ENCODE measurements around the gene DIPK1B.
"Not testable (repeated sequence)": the region's sequence is repeated elsewhere in the genome, so short reads cannot be mapped to it uniquely, and the experiment has no call there.

DIPK1B gene

DNA sequence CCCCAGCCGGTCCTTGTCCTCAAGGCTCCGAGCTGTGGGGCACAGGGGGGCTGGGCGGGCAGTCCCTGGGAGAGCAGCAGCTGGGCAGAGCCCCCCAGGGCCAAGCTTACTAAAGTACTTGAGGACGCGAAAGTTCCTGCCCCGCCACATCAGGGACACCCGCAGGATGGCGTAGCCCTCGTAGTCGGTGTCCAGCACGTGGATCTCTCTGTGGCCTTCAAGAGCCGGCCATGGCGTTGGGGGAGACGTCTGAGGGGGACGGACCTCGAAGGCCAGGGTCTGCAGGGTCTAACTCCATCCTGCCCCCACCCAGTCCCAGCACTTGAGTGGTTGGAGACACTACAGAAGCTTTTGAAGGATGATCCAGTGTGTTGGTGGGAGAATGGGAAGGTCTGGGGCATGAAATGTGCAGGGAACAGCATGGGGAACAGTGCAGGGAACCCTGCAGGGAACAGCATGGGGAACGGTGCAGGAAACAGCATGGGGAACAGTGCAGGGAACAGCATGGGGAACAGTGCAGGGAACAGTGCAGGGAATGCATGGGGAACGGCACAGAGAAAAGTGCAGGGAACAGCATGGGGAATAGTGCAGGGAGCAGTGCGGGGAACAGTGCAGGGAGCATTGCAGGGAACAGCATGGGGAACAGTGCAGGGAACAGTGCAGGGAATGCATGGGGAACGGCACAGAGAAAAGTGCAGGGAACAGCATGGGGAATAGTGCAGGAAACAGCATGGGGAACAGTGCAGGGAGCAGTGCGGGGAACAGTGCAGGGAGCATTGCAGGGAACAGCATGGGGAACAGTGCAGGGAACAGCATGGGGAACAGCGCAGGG, 43.1 kb downstream of the DIPK1B start:
- DNase-seq = not testable (repeated sequence)

DNA sequence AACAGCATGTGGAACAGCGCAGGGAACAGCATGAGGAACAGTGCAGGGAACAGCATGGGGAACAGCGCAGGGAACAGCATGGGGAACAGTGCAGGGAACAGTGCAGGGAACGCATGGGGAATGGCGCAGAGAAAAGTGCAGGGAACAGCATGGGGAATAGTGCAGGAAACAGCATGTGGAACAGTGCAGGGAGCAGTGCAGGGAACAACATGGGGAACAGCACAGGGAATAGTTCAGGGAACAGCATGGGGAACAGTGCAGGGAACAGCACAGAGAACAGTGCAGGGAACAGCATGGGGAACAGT, 43.7 kb downstream of the DIPK1B start:
- DNase-seq = no peak

DNA sequence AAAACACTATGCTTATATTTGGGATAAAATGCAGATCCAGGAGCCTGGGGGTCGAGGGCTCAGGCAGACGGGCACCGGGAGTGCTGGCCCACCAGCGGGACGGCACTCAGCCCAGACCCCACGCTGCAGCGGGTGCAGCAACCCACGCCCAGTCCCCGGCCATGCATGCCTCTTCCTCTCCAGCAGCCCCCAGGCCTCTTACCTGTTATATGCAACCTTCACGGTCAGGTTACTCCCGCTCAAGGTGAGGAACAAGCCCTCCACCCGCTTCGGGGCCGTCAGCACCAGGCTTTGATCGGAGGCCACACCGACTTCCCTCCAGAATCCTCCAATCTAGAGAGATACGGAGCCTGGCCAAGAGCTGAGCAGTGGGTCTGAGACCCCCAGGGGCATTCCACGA, 44.5 kb downstream of the DIPK1B start:
- DNase-seq = no peak

DNA sequence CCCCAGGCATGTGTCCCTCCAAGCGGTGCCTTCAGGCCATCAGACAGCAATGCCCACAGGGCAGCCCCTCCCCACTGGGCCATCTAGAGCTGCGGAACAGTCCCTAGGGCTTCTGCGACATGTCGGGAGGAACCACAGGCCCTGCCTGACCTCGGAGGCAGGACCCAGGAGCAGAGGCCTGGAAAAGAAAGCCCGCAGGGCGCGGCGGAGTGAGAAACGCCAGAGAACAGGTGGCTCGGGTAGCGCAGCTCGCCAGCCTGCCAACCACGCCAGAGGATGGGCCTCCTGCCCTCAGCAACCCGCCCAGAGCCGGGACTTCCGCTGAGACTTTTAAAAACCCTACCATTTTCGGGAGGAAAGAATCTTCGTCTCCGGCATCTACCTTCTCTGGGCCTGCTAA, 45.0 kb downstream of the DIPK1B start:
- DNase-seq = no peak

DNA sequence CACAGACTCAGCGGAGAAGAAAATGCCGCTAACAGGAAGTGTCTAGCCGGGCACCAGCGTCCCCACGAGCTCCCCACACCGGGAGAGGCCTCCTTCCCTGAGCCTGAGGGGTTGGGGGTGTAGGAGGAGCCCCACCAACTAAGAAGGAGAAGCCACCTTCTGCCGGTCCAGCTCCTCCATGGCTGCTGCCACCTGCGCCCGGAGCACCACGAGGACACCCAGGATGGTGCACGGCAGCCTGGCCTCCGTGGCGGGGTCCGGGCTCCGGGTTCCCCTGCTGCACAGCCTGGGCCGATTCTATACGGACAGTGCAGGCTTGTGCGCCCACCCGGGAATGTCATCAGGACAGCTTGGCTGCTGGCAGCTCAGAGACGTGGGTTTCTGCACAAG, 45.4 kb downstream of the DIPK1B start:
- DNase-seq = no peak

DNA sequence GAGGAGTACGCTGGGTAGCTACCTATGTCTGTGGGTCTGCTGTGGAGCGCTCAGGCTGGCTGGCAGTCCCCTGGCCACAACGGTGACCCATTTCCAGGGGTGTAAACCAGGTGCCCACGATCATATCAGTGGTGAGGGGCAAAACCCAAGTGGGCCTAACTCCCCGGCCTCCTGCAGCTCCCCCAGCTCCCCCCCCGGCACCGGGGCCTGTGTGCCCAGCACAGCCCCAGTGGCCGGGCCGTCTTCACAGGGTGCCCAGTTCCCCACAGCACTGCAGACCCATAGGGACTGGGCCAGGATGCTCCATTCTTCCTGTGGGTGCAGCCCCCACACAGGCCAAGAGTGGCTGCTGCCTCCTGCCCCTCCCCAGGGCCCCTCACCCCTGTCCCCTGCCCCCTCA, 46.6 kb downstream of the DIPK1B start:
- no peak for DNase-seq

DNA sequence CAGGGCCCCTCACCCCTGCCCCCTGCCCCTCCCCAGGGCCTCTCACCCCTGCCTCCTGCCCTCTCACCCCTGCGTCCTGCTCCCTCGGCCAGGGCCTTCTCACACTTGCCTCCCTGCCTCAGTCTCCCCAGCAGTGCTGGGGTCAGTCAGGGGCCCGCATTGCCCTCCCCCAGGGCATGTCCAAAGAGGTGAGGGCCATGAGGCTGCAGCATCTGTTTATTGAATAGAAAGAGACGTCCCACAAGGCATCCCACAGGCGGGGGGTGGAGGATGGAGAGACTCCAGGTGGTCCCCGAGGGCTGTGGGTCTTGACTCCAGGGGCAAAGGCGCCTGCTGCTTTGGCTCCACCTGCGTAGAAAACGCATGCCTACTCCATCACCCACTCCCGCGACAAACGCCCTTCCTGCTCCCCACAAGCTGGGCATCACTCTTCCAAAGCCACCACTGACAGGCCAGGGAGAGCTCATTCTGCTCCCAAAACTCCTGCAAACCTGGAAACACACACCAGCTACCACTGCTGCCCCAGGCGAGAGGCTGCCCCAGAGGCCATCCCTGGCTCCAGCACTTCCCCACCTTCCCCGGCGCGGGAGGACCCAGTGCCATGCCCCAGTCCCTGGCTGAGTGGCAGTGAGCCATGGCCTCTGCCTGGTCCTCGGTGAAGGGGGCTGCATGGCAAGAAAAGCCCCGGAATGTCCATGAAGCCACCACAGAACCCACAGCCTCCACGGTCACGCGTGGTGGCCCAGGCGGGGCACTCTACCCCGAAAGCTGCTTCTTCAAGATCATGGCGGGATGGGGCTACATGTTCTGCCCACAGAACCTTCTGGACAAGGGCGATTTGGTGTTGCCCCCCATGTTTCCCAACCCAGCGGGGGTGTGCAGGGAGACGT, 47.3 kb downstream of the DIPK1B start:
- DNase-seq = no peak

DNA sequence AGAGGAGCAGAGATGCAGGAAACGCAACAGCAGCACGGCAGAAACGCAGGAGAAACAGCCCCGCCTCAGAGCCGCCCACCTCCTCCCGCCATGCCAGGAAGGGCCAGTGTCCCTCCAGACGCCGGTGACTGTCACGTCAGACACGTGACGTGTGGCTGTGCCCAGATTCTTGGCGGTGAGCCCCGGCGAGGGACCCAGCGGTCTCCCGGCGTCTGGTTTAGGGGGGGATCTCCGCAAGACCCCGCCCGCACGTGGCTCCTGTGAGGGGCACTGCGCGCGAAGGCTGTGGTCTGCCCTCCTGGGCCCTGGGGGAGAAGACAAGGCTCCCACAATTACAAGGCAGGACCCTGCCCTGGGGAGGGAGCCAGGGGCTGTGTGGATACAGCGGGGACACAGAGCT, 48.1 kb downstream of the DIPK1B start:
- no peak for DNase-seq

DNA sequence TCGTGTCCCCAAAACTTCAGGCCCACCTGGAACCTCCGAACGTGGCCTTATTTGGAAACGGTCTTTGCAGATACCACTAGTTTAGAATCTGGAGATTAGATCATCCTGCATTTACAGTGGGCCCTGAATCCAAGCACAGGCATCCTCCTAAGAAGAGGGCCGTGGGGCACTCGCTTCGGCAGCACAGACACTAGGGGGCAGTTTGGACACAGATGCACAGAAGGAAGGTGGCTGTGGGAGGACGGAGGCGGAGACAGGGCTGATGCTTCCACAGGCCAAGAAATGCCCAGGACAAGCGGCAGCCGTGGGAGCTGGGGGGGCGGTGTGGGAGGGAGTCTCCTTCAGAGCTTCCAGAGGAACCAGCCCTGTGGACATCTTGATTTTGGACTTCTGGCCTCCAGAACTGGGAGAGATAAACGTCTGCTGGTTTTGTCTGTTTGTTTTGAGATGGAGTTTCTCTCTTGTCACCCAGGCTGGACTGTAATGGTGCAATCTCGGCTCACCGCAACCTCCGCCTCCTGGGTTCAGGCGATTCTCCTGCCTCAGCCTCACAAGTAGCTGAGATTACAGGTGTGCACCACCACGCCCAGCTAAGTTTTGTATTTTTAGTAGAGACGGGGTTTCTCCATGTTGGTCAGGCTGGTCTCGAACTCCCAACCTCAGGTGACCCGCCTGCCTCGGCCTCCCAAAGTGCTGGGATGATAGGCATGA, 48.6 kb downstream of the DIPK1B start:
- DNase-seq = not testable (repeated sequence)

DNA sequence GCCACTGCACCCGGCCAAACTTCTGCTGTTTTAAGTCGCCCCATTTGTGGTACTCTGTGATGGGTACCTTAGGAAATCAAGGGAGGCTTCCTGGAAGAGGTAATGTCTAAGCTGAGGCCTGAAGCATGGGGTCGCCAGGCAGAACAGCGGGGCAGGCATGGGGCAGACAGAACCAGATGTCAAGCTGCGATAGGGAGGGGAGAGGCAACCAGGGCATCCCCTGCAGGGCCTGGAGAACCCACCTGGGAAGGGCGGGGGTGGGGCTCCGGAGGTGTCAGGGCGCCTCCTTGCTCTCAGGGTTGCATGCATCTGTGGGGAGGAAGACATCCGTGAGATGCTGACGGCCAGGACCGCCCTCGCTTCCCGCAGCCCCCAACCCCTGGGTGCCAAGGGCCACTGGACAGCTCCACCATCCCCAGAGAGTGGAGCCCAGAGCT, 49.2 kb downstream of the DIPK1B start:
- no peak for DNase-seq

DNA sequence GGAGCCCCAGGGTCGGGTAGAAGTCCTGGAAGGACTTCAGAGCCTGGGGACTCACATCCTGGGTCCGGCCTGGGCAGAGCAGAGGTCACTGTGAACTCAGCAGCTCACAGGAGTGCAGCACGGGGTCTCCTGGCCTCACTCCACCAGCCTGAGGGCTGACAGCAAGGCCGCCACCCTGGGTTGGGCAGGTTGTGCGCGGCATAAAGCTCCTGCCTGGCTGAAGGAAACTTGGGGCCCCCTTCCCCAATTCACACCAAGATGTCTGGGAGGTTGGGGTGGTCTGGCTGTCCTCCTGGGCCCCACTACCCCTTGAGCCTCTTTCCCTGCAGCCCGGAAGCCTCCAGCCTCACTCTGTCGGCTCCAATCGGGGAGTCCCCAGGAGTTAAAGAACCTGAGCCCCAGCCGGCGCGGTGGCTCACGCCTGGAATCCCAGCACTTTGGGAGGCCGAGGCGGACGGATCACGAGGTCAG, 49.9 kb downstream of the DIPK1B start:
- DNase-seq = no peak

DNA sequence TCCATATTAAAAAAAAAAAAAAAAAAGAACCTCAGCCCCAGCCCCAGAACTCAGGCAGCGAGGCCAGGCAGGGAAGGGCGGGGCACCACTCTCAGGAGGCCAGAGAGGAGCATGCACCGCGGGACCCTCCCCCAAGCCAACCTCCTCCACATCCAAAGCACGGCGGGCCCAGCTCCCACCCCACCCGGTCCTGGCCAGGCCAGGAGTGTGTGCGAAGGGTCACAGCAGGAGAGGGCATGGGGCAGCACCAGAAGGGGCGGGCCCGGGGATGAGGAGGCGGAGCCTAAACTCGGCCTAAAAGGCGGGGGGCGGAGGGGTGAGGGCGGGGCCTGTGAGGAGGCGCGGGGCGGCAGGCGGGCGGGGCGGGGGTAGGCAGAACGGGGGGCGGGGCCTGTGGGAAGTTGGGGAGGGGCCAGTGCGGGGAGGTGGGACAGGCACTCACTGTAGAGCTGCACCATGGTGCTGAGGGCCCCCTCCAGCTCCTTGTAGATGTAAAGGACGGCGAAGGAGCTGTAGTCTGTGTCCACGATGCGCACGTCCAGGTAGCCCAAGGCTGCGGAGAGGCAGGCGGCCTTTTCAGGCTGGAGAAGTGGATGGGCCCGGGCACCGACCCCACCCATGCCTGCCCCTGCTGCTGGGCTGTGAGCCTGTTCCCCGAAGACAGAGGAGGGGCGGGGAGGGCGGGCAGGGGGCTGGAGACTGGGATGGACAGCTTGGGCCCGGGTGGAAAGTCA, 50.7 kb downstream of the DIPK1B start:
- DNase-seq = peak in 1 of 2 experiments; percentile 20

DNA sequence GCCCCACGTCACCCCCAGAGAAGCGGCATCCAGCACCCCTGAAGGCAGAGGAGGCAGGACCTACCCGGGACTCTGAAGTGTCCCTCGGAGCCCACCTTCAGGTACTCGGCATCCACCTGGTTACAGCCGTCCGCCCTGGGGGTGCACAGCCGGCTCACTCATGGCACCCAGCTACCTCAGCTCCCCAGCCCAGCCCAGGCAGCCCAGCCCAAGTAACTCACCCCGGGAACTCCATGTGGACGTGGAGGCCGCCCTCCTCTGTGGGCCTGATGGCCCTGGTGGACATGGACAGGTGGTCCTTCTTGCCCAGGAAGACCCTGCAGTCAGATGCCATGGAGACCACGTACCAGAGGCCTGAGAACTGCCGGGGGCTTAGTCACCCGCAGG, 51.3 kb downstream of the DIPK1B start:
- DNase-seq = no peak

DNA sequence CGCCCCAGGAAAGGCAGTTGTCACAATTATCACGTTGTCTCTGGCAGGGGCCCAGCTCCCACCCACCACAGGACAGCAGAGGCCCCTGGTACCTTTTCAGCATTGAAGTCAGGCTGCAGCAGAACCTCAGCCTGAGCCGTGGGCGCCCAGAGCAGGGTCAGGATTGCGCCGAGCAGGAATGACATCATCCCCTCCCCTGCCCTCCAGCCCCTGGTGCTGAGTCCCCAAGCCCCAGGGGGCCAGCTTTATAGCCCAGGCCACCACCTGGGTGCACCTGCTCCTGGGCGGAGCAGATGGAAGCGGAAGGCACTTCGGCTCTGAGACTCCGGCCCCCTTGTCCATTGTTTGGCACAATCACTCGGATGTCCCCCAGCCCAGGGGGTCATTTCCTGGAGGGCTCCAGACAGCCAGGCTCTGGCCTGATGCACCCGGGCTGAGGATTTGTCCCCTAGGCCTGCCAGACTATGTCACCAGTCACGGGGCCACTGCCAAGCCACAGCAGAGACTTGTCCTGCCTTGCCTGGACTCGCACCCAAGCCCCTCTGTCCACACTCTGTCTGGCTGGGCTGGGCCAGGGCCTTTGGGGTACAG, 52.0 kb downstream of the DIPK1B start, which contains the start of gene LCN15:
Gene LCN15, minus strand, starts transcription at position 218 of the 591 bp plus-strand sequence. Its CDS starts 30 bp downstream, at position 188.
- no peak for DNase-seq

DNA sequence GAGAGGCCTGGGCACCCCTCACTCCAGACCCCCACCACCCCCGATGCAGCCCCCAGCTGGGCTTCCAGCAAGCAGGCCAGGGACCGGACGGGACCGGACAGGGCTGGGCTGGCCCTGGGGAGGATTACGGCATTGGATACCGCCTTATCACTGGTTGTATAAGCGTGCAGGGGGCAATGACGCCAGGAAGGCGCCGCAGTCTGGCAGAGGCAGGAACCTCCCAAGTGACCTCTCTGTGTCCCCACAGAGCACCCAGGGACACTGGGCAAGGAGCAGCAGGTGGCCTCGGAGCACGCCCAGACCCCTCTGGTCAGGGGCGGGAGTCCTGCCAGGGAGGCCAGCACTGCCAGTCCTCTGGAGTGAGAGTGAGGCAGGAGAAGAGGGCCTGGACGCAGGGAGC, 52.7 kb downstream of the DIPK1B start:
- DNase-seq = no peak

DNA sequence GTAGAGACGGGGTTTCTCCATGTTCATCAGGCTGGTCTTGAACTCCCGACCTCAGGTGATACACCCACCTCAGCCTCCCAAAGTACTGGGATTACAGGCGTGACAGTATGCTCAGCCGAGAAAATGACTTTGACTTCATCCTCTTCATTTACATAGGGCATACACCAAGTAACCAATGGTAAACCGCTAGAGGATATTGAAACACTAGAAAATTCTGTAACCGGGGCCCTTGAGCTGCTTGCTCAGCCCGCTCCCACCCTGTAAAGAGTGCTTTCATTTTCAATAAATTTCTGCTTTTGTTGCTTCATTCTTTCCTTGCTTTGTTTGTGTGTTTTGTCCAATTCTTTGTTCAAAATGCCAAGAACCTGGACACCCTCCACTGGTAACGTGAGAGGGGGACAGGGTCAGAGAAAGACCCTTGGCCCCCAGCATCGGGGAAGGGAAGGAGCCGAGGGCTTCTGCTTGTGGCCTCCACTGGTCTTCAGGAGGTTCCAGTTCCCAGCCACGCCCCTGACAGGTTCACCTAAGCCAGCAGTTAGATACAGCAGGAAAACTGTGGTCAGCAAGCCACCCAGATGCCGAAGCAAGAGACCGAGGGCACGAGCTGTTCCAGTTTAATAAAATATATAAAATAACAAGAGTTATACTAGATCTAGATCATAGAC, 53.5 kb downstream of the DIPK1B start:
- not testable (repeated sequence) for DNase-seq

DNA sequence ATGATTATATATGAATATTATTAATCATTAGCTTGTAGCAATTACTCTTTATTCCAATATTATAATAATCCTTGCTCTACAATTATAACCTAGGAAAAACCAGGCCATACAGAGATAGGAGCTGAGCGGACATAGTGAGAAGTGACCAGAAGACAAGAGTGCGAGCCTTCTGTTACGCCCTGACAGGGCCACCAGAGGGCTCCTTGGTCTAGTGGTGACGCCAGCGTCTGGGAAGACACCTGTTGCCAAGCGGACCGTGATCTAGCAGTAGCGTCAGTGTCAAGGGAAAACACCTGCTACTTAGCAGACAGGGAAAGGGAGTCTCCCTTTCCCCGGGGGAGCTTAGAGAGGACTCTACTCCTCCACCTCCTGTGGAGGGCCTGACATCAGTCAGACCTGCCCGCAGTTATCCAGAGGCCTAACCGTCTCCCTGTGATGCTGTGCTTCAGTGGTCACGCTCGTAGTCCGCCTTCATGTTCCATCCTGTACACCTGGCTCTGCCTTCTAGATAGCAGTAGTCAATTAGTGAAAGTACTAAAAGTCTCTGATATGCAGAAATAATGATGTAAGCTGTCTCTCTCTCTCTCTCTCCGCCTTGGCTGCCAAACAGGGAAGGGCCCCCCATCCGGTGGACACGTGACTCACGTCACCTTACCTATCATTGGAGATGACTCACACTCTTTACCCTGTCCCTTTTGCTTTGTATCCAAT, 54.2 kb downstream of the DIPK1B start:
- DNase-seq = not testable (repeated sequence)

DNA sequence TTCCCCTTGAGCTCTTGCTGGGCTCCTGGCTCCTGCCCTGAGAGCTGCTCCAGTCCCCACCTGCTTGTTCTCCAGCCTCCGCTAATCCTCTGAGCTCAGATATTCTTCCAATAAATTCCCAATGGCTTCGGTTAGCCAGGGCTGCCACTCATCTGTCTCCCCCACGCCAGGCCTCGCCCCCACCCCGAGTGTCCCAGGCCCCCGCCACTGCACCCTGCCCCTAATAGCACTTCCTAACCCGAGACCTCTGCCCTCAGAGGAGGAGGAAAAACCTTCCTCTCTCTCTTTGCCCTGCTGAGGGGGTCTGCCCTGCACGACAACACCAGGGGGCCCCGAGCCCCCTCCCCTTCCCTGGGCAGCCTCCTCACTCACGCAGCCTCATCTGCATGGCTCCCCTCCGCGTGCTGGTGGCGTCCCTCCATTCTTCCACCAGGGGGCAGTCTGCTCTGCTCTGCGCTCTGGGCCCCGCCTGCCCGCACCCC, 57.4 kb downstream of the DIPK1B start:
- no peak for DNase-seq

DNA sequence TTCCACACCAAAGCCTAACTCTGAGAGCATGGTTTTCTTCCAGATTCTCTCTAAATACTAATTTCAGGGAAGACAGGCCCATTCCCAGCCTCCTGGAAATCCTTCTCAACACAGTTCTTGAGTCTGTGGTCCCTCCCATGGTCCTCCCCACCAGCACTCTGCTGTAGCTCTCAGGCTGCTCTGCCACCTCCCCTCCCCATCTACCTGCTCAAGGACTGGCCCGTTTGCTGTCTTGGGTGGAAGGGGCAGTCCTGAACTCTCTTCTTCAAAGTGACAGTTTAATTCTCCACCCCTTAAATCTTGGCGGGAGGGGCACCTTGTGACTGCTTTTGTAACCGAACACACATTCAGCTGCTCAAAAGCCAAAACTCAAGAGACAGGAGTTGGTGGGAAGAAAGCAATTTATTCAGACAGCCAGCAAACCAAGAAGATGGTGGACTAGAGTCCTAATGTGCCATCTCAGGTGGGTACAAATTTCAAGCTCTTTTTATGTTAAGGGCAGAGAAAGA, 59.6 kb downstream of the DIPK1B start:
- no peak for DNase-seq

DNA sequence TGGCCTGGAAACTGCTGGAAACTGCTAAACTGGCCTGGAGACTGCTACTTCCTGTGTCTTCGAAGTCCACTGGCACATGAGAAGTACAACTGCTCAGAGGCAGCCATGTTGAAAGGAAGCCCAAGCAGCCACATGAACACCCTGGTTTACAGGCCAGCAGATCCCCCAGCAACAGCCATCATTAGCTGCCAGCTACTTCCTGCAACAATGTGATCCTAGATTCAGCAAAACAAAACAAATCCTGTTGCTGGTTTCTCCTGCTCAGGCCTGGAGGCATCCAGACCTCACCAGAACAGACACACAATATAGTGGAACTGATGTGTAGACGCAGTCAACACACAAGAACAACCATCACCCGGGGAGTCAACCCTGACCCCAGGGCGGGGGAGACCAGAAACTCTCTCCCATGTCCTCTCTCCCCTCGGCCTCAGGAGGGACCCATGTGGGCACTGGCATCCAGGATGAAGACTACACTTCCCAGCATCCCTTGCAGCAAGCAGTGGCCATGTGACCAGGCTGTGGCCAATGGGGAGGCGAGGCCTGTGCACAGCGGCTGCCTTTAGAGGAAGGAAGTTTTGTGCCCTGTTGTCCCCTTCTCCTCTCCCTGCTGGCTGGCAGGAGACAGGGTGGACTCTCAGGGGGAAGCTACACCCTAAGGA, 61.1 kb downstream of the DIPK1B start:
- no peak for DNase-seq

All from NCI-H187 (cell line).